GM23338 (cell line): ENCODE data around the gene RNF31. TPM values are rescaled to one million over a fixed set of nuclear protein-coding genes. Genes with fewer than 3 reads are reported as not detected.

ENCODE experiments used
- ATAC-seq: fragments of 200-7000 bp; cut with Tn5 transposase; 3 replicates; pipeline ENCODE4 v1.9.1; 2020
- DNase-seq: peaks from one replicate; pipeline ENCODE4 v3.0.0-alpha.2; 2015; ENCODE audit warnings: low spot score
- H2AFZ ChIP-seq: fragments of 200-600 bp; sonication (generic); 2 replicates; pipeline ENCODE4 v1.8.0; 2016; ENCODE audit warnings: antibody characterized with exemption, mild to moderate bottlenecking, moderate library complexity
- H3F3A ChIP-seq: fragments of 200-600 bp; sonication (generic); replicated peaks from 2 replicates; pipeline ENCODE4 v1.8.0; 2017; ENCODE audit warnings: antibody characterized with exemption, mixed run types, low read depth
- H3K27ac ChIP-seq: fragments of 200-600 bp; sonication (generic); 2 replicates; pipeline ENCODE4 v1.6.1; 2016; ENCODE audit warnings: low read depth
- H3K27me3 ChIP-seq: fragments of 200-600 bp; sonication (generic); 2 replicates; pipeline ENCODE4 v1.8.0; 2016; ENCODE audit warnings: mild to moderate bottlenecking, mixed run types, moderate library complexity; ENCODE audit not compliant: insufficient read depth
- H3K36me3 ChIP-seq: fragments of 200-600 bp; sonication (generic); 2 replicates; pipeline ENCODE4 v1.8.0; 2016; ENCODE audit warnings: mild to moderate bottlenecking; ENCODE audit not compliant: insufficient read depth
- H3K4me1 ChIP-seq: fragments of 200-600 bp; sonication (generic); 2 replicates; pipeline ENCODE4 v1.8.0; 2016; ENCODE audit warnings: mild to moderate bottlenecking, moderate library complexity; ENCODE audit not compliant: insufficient read depth
- H3K4me2 ChIP-seq: fragments of 200-600 bp; sonication (generic); 2 replicates; pipeline ENCODE4 v1.7.1; 2017; ENCODE audit warnings: mixed run types
- H3K4me3 ChIP-seq: fragments of 200-600 bp; sonication (generic); 2 replicates; pipeline ENCODE4 v1.6.1; 2016; ENCODE audit warnings: mixed run types
- H3K79me2 ChIP-seq: fragments of 200-600 bp; sonication (generic); replicated peaks from 2 replicates; pipeline ENCODE4 v1.8.0; 2017; ENCODE audit warnings: mild to moderate bottlenecking; ENCODE audit not compliant: insufficient read depth
- H3K9me2 ChIP-seq: fragments of 200-600 bp; sonication (generic); 2 replicates; pipeline ENCODE4 v1.8.0; 2017; ENCODE audit not compliant: insufficient read depth
- H4K20me1 ChIP-seq: fragments of 200-600 bp; sonication (generic); replicated peaks from 2 replicates; pipeline ENCODE4 v1.8.0; 2017; ENCODE audit warnings: mild to moderate bottlenecking; ENCODE audit not compliant: insufficient read depth
- H3K27ac Mint-ChIP-seq: 2 replicates; pipeline ENCODE4 v1.8.0; 2020; ENCODE audit warnings: inconsistent platforms, mild to moderate bottlenecking, moderate library complexity, mixed read lengths
- H3K27me3 Mint-ChIP-seq: 3 replicates; pipeline ENCODE4 v1.8.0; 2022; ENCODE audit warnings: low read depth, mild to moderate bottlenecking, moderate library complexity, mixed read lengths, inconsistent platforms; ENCODE audit not compliant: insufficient read depth, poor library complexity
- H3K36me3 Mint-ChIP-seq: 3 replicates; pipeline ENCODE4 v1.8.0; 2021; ENCODE audit warnings: low read depth, mild to moderate bottlenecking, inconsistent platforms, moderate library complexity, mixed read lengths
- H3K4me1 Mint-ChIP-seq: 3 replicates; pipeline ENCODE4 v1.8.0; 2020; ENCODE audit warnings: mild to moderate bottlenecking, inconsistent platforms, mixed read lengths
- H3K4me3 Mint-ChIP-seq: 3 replicates; pipeline ENCODE4 v1.8.0; 2021; ENCODE audit warnings: moderate library complexity, mild to moderate bottlenecking, inconsistent platforms, mixed read lengths
- H3K9me3 Mint-ChIP-seq: 3 replicates; pipeline ENCODE4 v1.8.0; 2020; ENCODE audit warnings: moderate library complexity, mild to moderate bottlenecking, inconsistent platforms, mixed read lengths
- CREB1 ChIP-seq: fragments of 250-450 bp; sonication (Bioruptor Pico); IDR thresholded peaks from 2 replicates; pipeline ENCODE4 v1.5.0; 2020; ENCODE audit warnings: low read depth, mild to moderate bottlenecking, moderate library complexity
- CTCF ChIP-seq, 2 experiments: fragments of 200-600 bp in 1 of 2; sonication (generic) in 1 of 2; conservative IDR thresholded peaks; 2 replicates each; pipeline versions ENCODE4 v1.5.1 to v1.6.1; 2016 to 2017; ENCODE audit warnings: antibody characterized with exemption in 2 of 2, low read depth in 2 of 2, mild to moderate bottlenecking in 2 of 2, moderate library complexity in 1 of 2
- ETS1 ChIP-seq: IDR thresholded peaks from 2 replicates; pipeline ENCODE4 v1.6.1; 2016; ENCODE audit warnings: antibody characterized with exemption
- EZH2 ChIP-seq: fragments of 200-600 bp; sonication (generic); IDR thresholded peaks from one replicate; pipeline ENCODE4 v1.8.0; 2017; ENCODE audit warnings: antibody characterized with exemption, mild to moderate bottlenecking, low read depth; ENCODE audit not compliant: unreplicated experiment
- EZH2phosphoT487 ChIP-seq: fragments of 200-600 bp; sonication (generic); IDR thresholded peaks from one replicate; pipeline ENCODE4 v1.8.1; 2018; ENCODE audit warnings: antibody characterized with exemption; ENCODE audit not compliant: unreplicated experiment
- JUNB ChIP-seq: IDR thresholded peaks from one replicate; pipeline ENCODE4 v1.6.1; 2016; ENCODE audit warnings: antibody characterized with exemption; ENCODE audit not compliant: unreplicated experiment
- NANOG ChIP-seq: IDR thresholded peaks from 2 replicates; pipeline ENCODE4 v1.6.1; 2016; ENCODE audit warnings: antibody characterized with exemption, borderline replicate concordance
- POLR2AphosphoS5 ChIP-seq: IDR thresholded peaks from 2 replicates; pipeline ENCODE4 v1.6.1; 2016; ENCODE audit warnings: antibody characterized with exemption, low read depth
- REST ChIP-seq: IDR thresholded peaks from one replicate; pipeline ENCODE4 v1.6.1; 2018; ENCODE audit warnings: antibody characterized with exemption; ENCODE audit not compliant: unreplicated experiment
- STAT1 ChIP-seq: IDR thresholded peaks from one replicate; pipeline ENCODE4 v1.6.1; 2016; ENCODE audit warnings: antibody characterized with exemption; ENCODE audit not compliant: unreplicated experiment
- ZNF114 ChIP-seq: fragments of 250-450 bp; sonication (Bioruptor Pico); IDR thresholded peaks from 2 replicates; pipeline ENCODE4 v1.5.0; 2020; ENCODE audit warnings: mild to moderate bottlenecking, moderate library complexity
- ZNF331 ChIP-seq: fragments of 250-450 bp; sonication (Bioruptor Pico); IDR thresholded peaks from 2 replicates; pipeline ENCODE4 v1.5.0; 2020; ENCODE audit warnings: low read depth, mild to moderate bottlenecking, moderate library complexity
- ZNF462 ChIP-seq: fragments of 250-450 bp; sonication (Bioruptor Pico); IDR thresholded peaks from 2 replicates; pipeline ENCODE4 v1.5.0; 2020; ENCODE audit warnings: mild to moderate bottlenecking, moderate library complexity
- polyA plus RNA-seq: library from polyadenylated mRNA; unstranded; fragments of >200 nt; fragmentation: Nextera tagmentation; extraction: Ambion mirVana; gene quantifications from 2 replicates; pipeline ENCODE4 v1.2.1, GENCODE V29; 2016
- total RNA-seq: library from RNA; depleted of rRNA; stranded (reverse); fragments of >200 nt; shearing (Covaris generic); gene quantifications from 2 replicates; pipeline ENCODE4 v1.2.3, GENCODE V29; 2014

Gene RNF31
- total and polyA plus RNA-seq, 2 experiments from 2014 or later, result 54.8 to 87.4 TPM

GRCh38 chr14:24179294-24179960 is 32.1 kb downstream of the RNF31 start:
- TF ChIP-seq REST (no peak), EZH2phosphoT487 (no peak), CREB1 (no peak), ZNF331 (CRISPR knock-in tag) (no peak), STAT1 (no peak), EZH2 (no peak), ZNF462 (CRISPR knock-in tag) (no peak), NANOG (no peak), ZNF114 (no peak), CTCF (conservative IDR thresholded peaks at IDR 0.05; ENCODE audit: low read depth in 2 of 2) (no peak), JUNB (no peak), POLR2AphosphoS5 (no peak), ETS1 (no peak)
- no peak overlapping the region for H3K4me3 ChIP-seq
- no peak overlapping the region for H3K4me3 Mint-ChIP-seq
- no peak overlapping the region for H3K4me2 ChIP-seq
- H3K27ac ChIP-seq, result no peak overlapping the region
- peaks cover 26% of the 10 kb centered on the region for H3K27me3 Mint-ChIP-seq
- no peaks in the 10 kb centered on the region for H3F3A ChIP-seq
- no peaks in the 10 kb centered on the region for H3K79me2 ChIP-seq
- no peaks in the 10 kb centered on the region for H3K4me1 ChIP-seq
- H3K27ac Mint-ChIP-seq, result peak overlapping the region; percentile 78
- peaks cover 3% of the 10 kb centered on the region; the same call in 2 of the 3 replicates for H3K9me3 Mint-ChIP-seq
- no peaks in the 10 kb centered on the region for H3K9me2 ChIP-seq
- no peaks in the 10 kb centered on the region for H3K4me1 Mint-ChIP-seq
- no peaks in the 10 kb centered on the region for H3K27me3 ChIP-seq
- H3K36me3 Mint-ChIP-seq, result peaks cover 64% of the 10 kb centered on the region
- DNase-seq, result no peak
- H3K36me3 ChIP-seq, result no peaks in the 10 kb centered on the region; the same call in 1 of the 2 replicates
- H4K20me1 ChIP-seq, result no peaks in the 10 kb centered on the region; the same call in none of the 2 replicates
- ATAC-seq, result no peak
- no peak overlapping the region for H2AFZ ChIP-seq
